Ovary (tissue), 9 donors: Measurements from ENCODE around the gene ZBTB8A. TPM values are rescaled to one million over a fixed set of nuclear protein-coding genes. Genes with fewer than 3 reads are reported as not detected.
"Not testable (repeated sequence)": the region's sequence is repeated elsewhere in the genome, so short reads cannot be mapped to it uniquely, and the experiment has no call there.

ENCODE experiments used
- DNase-seq, 5 donors: peaks; one replicate each; pipeline ENCODE4 v3.0.0-alpha.2; 2019 to 2020
- H3K27ac ChIP-seq, 2 donors: fragments of 200-600 bp; one replicate each; pipeline versions ENCODE4 v1.5.1 to v1.8.0; 2019 to 2022
- H3K27me3 ChIP-seq: fragments of 200-600 bp; one replicate; pipeline ENCODE4 v1.8.0; 2022
- H3K36me3 ChIP-seq: fragments of 200-600 bp; sonication (generic); one replicate; pipeline ENCODE4 v1.5.1; 2019
- H3K4me1 ChIP-seq: one replicate; pipeline ENCODE4 v1.8.1; 2013; ENCODE audit warnings: mild to moderate bottlenecking, moderate library complexity; ENCODE audit not compliant: insufficient read depth
- H3K4me3 ChIP-seq: fragments of 200-600 bp; sonication (generic); one replicate; pipeline ENCODE4 v1.5.1; 2017
- H3K9me3 ChIP-seq, 2 donors: fragments of 200-600 bp in 1 of 2; sonication (generic) in 1 of 2; one replicate each; pipeline versions ENCODE4 v1.5.1 to v1.8.1; 2013 to 2019; ENCODE audit warnings: mild to moderate bottlenecking in 1 of 2, moderate library complexity in 1 of 2
- CTCF ChIP-seq, 3 donors: fragments of 450-650 bp in 2 of 3; fragments of 200-600 bp in 1 of 3; IDR thresholded peaks; one replicate each; pipeline versions ENCODE4 v1.5.1 to v1.8.0; 2016 to 2022; ENCODE audit warnings: antibody characterized with exemption in 3 of 3, mild to moderate bottlenecking in 1 of 3
- EP300 ChIP-seq: sonication (generic); formaldehyde crosslinking; IDR thresholded peaks from one replicate; pipeline ENCODE4 v1.6.1; 2017; ENCODE audit warnings: antibody characterized with exemption
- POLR2A ChIP-seq: fragments of 450-650 bp; IDR thresholded peaks from one replicate; pipeline ENCODE4 v1.6.1; 2017; ENCODE audit warnings: antibody characterized with exemption, mild to moderate bottlenecking, moderate library complexity
- WGBS, 3 donors: extraction: QIAGEN DNeasy Blood & Tissue Kit in 1 of 3; methylation state at CpG; one replicate each; pipeline versions ENCODE4 v1.1.5 to v1.1.7; 2013 to 2017; 5-methylcytosine and 5-hydroxymethylcytosine counted together
- intact Hi-C, 4 donors: fragments of 100-400 bp; cut with DNase I; formaldehyde crosslinking; loops; one replicate each; pipeline versions ENCODE4 v1.11.0 to v1.15.1; 2022 to 2023
- polyA plus RNA-seq, 2 donors: library from polyadenylated mRNA; stranded (reverse); fragments of 200-250 nt in 1 of 2; fragments of 350-450 nt in 1 of 2; fragmentation: Illumina TruSeq in 1 of 2; extraction: RNeasy Lipid Tissue Mini Kit (QIAGEN cat#74804) in 1 of 2; gene quantifications; one replicate each; pipeline ENCODE4 v1.2.3, GENCODE V29; 2013 to 2014
- total RNA-seq, 7 donors: library from RNA; depleted of rRNA in 2 of 7; stranded (reverse); fragments of >200 nt in 2 of 7; fragmentation: NEBNext Ultra II Directional in 3 of 7; extraction: Animal tissue kit (Norgen Biotek cat#: 25700) in 3 of 7; gene quantifications; one replicate each; pipeline versions ENCODE4 v1.1.0 to v1.2.4, GENCODE V29; 2016 to 2023
- donor health status: DM: no; HTN: no; CAD: no; lungs with moderate emphysema.
- donor health status: DM: no; HTN: no; CAD: no.
- donor health status: Bipolar disorder and iron deficiency.
- donor health status: DM: yes; HTN: yes; CAD: no.
- donor health status: DM: no; HTN: no; CAD: no.
- donor health status: DM: yes; HTN: yes; CAD: no.

Gene ZBTB8A
- total and polyA plus RNA-seq, 9 donors, result 4.5 to 13.9 (median 10.3) TPM

GRCh38 chr1:32549616-32550015 is 10.4 kb downstream of the ZBTB8A start:
- intact Hi-C loops, result no loop called here
- Histone ChIP-seq H3K27me3 (no peaks in the 10 kb centered on the region), H3K9me3 (no peaks in the 10 kb centered on the region), H3K27ac (no peak overlapping the region), H3K36me3 (no peaks in the 10 kb centered on the region), H3K4me1 (peaks cover 2% of the 10 kb centered on the region), H3K4me3 (no peak overlapping the region)
- DNase-seq, result no peak
- 74 to 89% (median 82%) methylated on average over 3 of the region's 3 CpGs for WGBS, 3 donors
- TF ChIP-seq POLR2A (no peak), EP300 (no peak), CTCF (IDR thresholded peaks at IDR 0.05) (no peak)

DNA sequence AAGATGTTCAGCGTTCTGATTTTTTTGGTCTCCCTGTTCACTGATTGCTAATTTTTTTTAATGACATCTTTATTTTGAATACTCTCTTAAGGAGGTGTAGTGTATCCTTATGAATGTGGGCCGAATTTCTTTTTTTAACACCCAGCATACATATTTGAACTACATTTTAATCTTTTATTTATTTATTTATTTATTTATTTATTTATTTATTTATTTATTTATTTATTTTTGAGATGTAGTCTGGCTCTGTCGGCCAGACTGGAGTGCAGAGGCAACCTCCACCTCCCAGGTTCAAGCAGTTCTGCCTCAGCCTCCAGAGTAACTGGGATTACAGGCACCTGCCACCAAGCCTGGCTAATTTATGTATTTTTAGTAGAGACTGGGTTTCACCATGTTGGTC is 15.1 kb downstream of the ZBTB8A start:
- Histone ChIP-seq H3K36me3 (no peaks in the 10 kb centered on the region), H3K27ac (no peak overlapping the region), H3K9me3 (no peaks in the 10 kb centered on the region), H3K27me3 (no peaks in the 10 kb centered on the region), H3K4me3 (no peak overlapping the region), H3K4me1 (no peaks in the 10 kb centered on the region)
- intact Hi-C loops, result no loop called here
- DNase-seq, result no peak
- TF ChIP-seq CTCF (IDR thresholded peaks at IDR 0.05) (no peak), EP300 (no peak), POLR2A (no peak)
- 92 to 94% (median 93%) methylated on average over 3 of the region's 3 CpGs for WGBS, 3 donors

- intact Hi-C loops, DNase-seq, H3K27ac ChIP-seq, H3K27me3 ChIP-seq, H3K4me1 ChIP-seq, H3K9me3 ChIP-seq, H3K36me3 ChIP-seq, H3K4me3 ChIP-seq: not testable (repeated sequence)
- 95 to 98% (median 96%) methylated on average over 5 of the region's 5 CpGs for WGBS, 3 donors
Observed at GRCh38 chr1:32557035-32557434, 17.8 kb downstream of the ZBTB8A start.

- Histone ChIP-seq H3K36me3 (no peaks in the 10 kb centered on the region), H3K27ac (no peak overlapping the region), H3K4me1 (no peaks in the 10 kb centered on the region), H3K27me3 (no peaks in the 10 kb centered on the region), H3K9me3 (no peaks in the 10 kb centered on the region), H3K4me3 (no peak overlapping the region)
- intact Hi-C loops, result no loop called here
- 90 to 96% (median 94%) methylated on average over 1 of the region's 1 CpG for WGBS, 3 donors
- no peak for DNase-seq
- TF ChIP-seq CTCF (IDR thresholded peaks at IDR 0.05) (no peak), POLR2A (no peak)
Observed at GRCh38 chr1:32557812-32558211, 18.6 kb downstream of the ZBTB8A start.

- 86 to 91% (median 89%) methylated on average over 2 of the region's 2 CpGs for WGBS, 3 donors
- TF ChIP-seq POLR2A, result no peak
- TF ChIP-seq EP300, result no peak
- TF ChIP-seq CTCF (IDR thresholded peaks at IDR 0.05), result no peak
Observed at GRCh38 chr1:32568929-32569328, 29.7 kb downstream of the ZBTB8A start.

More at GRCh38 chr1:32568929-32569328, 29.7 kb downstream of the ZBTB8A start:
- intact Hi-C loops, result no loop called here
- no peak overlapping the region for H3K4me3 ChIP-seq
- no peaks in the 10 kb centered on the region for H3K27me3 ChIP-seq
- DNase-seq, result no peak
- H3K36me3 ChIP-seq, result no peaks in the 10 kb centered on the region
- H3K4me1 ChIP-seq, result no peaks in the 10 kb centered on the region
- H3K9me3 ChIP-seq, result no peaks in the 10 kb centered on the region
- H3K27ac ChIP-seq, result no peak overlapping the region
